GM12878 (cell line): Measurements from ENCODE around the gene ADAMTS7. TPM values are rescaled to one million over a fixed set of nuclear protein-coding genes. Genes with fewer than 3 reads are reported as not detected.

Experiments used
- ATAC-seq: fragments of 200-7000 bp; cut with Tn5 transposase; 3 replicates; pipeline ENCODE4 v1.9.1; 2020; ENCODE audit warnings: mild to moderate bottlenecking, moderate library complexity
- BruUV-seq: library from RNA; stranded (reverse); fragments of 400-500 nt; replicated peaks from 2 replicates; lab custom pipeline; 2021; lab: Mats Ljungman, UMichigan
- CTCF ChIA-PET: fragments of 300-600 bp; sonication (Branson Sonifier 250); formaldehyde crosslinking; extraction: SDS; loops from one replicate; lab custom pipeline; 2021; ENCODE audit warnings: inconsistent platforms; lab: Yijun Ruan, JAX
- POLR2A ChIA-PET: fragments of 350-600 bp; formaldehyde crosslinking; extraction: SDS; loops from one replicate; lab custom pipeline; 2021; ENCODE audit warnings: inconsistent platforms; lab: Charles Lee
- RAD21 ChIA-PET: fragments of 300-600 bp; sonication (Branson Sonifier 250); formaldehyde crosslinking; loops from one replicate; lab custom pipeline; 2023; ENCODE audit warnings: antibody characterized with exemption; ENCODE audit not compliant: unreplicated experiment; lab: Charles Lee
- SMC1A ChIA-PET: fragments of 300-600 bp; sonication (Branson Sonifier 250); formaldehyde crosslinking; loops from one replicate; lab custom pipeline; 2023; ENCODE audit not compliant: unreplicated experiment, uncharacterized antibody; lab: Charles Lee
- DNase-seq: peaks from one replicate; pipeline ENCODE4 v3.0.0-alpha.2; 2011; ENCODE audit warnings: low read depth, low spot score
- FAIRE-seq: peaks from 3 replicates; lab custom pipeline; 2011; peaks lifted over from hg19 to GRCh38; lab: Jason Lieb, UNC
- H2AFZ ChIP-seq: 2 replicates; pipeline ENCODE4 v1.6.0; 2011; ENCODE audit warnings: low read depth, low read length, control low read depth; ENCODE audit not compliant: control insufficient read depth
- H3K27ac ChIP-seq: 2 replicates; pipeline ENCODE4 v1.5.1; 2011; ENCODE audit warnings: control low read depth; ENCODE audit not compliant: control insufficient read depth, insufficient read depth
- H3K27me3 ChIP-seq, 2 experiments: replicated peaks in 1 of 2; 2 replicates each; pipeline versions ENCODE4 v1.6.0 to v1.6.1; 2011; ENCODE audit warnings: low read length in 1 of 2; ENCODE audit not compliant: control insufficient read depth in 2 of 2, insufficient read depth in 2 of 2
- H3K36me3 ChIP-seq, 2 experiments: 2 replicates each; pipeline ENCODE4 v1.5.1; 2011; ENCODE audit warnings: low read length in 1 of 2; ENCODE audit not compliant: control insufficient read depth in 2 of 2, insufficient read depth in 2 of 2
- H3K4me1 ChIP-seq: 2 replicates; pipeline ENCODE4 v1.6.1; 2011; ENCODE audit warnings: mild to moderate bottlenecking, low read length, moderate library complexity, mixed read lengths; ENCODE audit not compliant: control insufficient read depth, insufficient read depth
- H3K4me2 ChIP-seq: 2 replicates; pipeline ENCODE4 v1.6.0; 2011; ENCODE audit warnings: control low read depth; ENCODE audit not compliant: control insufficient read depth, insufficient read depth
- H3K4me3 ChIP-seq: fragments of 200-600 bp; sonication (generic); 2 replicates; pipeline ENCODE4 v1.5.1; 2016
- H3K79me2 ChIP-seq: 2 replicates; pipeline ENCODE4 v1.6.0; 2011; ENCODE audit warnings: low read length; ENCODE audit not compliant: control insufficient read depth, insufficient read depth
- H3K9ac ChIP-seq: 2 replicates; pipeline ENCODE4 v1.8.0; 2011; ENCODE audit warnings: low read length, control low read depth, mixed read lengths; ENCODE audit not compliant: control insufficient read depth, insufficient read depth
- H3K9me3 ChIP-seq: replicated peaks from 3 replicates; pipeline ENCODE4 v1.5.1; 2011; ENCODE audit warnings: mild to moderate bottlenecking, low read length; ENCODE audit not compliant: control insufficient read depth, insufficient read depth
- H4K20me1 ChIP-seq: 2 replicates; pipeline ENCODE4 v1.6.0; 2011; ENCODE audit not compliant: control insufficient read depth, insufficient read depth
- BMI1 ChIP-seq: fragments of 450-650 bp; IDR thresholded peaks from 2 replicates; pipeline ENCODE4 v1.6.1; 2016; ENCODE audit warnings: mild to moderate bottlenecking, moderate library complexity, borderline replicate concordance
- CHD4 ChIP-seq: fragments of 200-600 bp; sonication (generic); IDR thresholded peaks from 2 replicates; pipeline ENCODE4 v1.6.1; 2016; ENCODE audit warnings: mild to moderate bottlenecking
- EGR1 ChIP-seq, 2 experiments: IDR thresholded peaks; 1 replicate in 1 of 2; 2 replicates in 1 of 2; pipeline ENCODE4 v1.6.1; 2011 to 2012; ENCODE audit warnings: low read depth in 2 of 2, low read length in 2 of 2, borderline replicate concordance in 1 of 2, mild to moderate bottlenecking in 1 of 2, moderate library complexity in 1 of 2
- ELK1 ChIP-seq: IDR thresholded peaks from 2 replicates; pipeline ENCODE4 v1.6.1; 2012; ENCODE audit warnings: low read depth, low read length, improper control_type of control experiment
- ESRRA ChIP-seq: IDR thresholded peaks from 2 replicates; pipeline ENCODE4 v1.6.1; 2012; ENCODE audit warnings: mild to moderate bottlenecking, low read length, improper control_type of control experiment
- HDAC2 ChIP-seq: fragments of 200-600 bp; sonication (generic); IDR thresholded peaks from 2 replicates; pipeline ENCODE4 v1.6.1; 2017
- MTA2 ChIP-seq: fragments of 450-650 bp; IDR thresholded peaks from 2 replicates; pipeline ENCODE4 v1.6.1; 2016; ENCODE audit warnings: low read depth, mild to moderate bottlenecking, moderate library complexity
- NR2C1 ChIP-seq: fragments of 450-650 bp; IDR thresholded peaks from 2 replicates; pipeline ENCODE4 v1.6.1; 2017; ENCODE audit warnings: antibody characterized with exemption, mild to moderate bottlenecking, moderate library complexity
- NRF1 ChIP-seq: conservative IDR thresholded peaks from 2 replicates; pipeline ENCODE4 v1.6.1; 2011; ENCODE audit warnings: mild to moderate bottlenecking, low read depth, low read length, improper control_type of control experiment
- SIX5 ChIP-seq: IDR thresholded peaks from 2 replicates; pipeline ENCODE4 v1.6.1; 2011; ENCODE audit warnings: mild to moderate bottlenecking, low read depth, low read length, moderate library complexity; ENCODE audit not compliant: severe bottlenecking
- YBX1 ChIP-seq: fragments of 450-650 bp; IDR thresholded peaks from 2 replicates; pipeline ENCODE4 v1.6.1; 2016; ENCODE audit warnings: antibody characterized with exemption
- ZBTB11 ChIP-seq: fragments of 450-650 bp; formaldehyde crosslinking; IDR thresholded peaks from 2 replicates; pipeline ENCODE4 v1.5.0; 2022; ENCODE audit warnings: mild to moderate bottlenecking, missing genetic modification characterization
- ZNF384 ChIP-seq: IDR thresholded peaks from 2 replicates; pipeline ENCODE4 v1.6.1; 2012; ENCODE audit warnings: low read depth, mild to moderate bottlenecking, low read length, improper control_type of control experiment, borderline replicate concordance
- WGBS: methylation state at CpG from one replicate; pipeline ENCODE4 v1.1.6; 2016; ENCODE audit warnings: low lambda C conversion rate; ENCODE audit not compliant: insufficient replicate concordance, insufficient coverage; ENCODE audit errors: missing lambda C conversion rate; 5-methylcytosine and 5-hydroxymethylcytosine counted together
- in situ Hi-C: fragments of 300-500 bp; cut with MboI; formaldehyde crosslinking; loops from 9 replicates; pipeline ENCODE4 v1.14.3; 2018; ENCODE audit warnings: mixed read lengths
- intact Hi-C: fragments of 100-400 bp; cut with micrococcal nuclease; formaldehyde crosslinking; loops from one replicate; pipeline ENCODE4 v1.14.2; 2022; ENCODE audit not compliant: unreplicated experiment
- polyA plus RNA-seq, 11 experiments: library from polyadenylated mRNA; depleted of rRNA in 4 of 11; unstranded in 6 of 11; stranded (reverse) in 5 of 11; fragments of >200 nt; fragmentation: Nextera tagmentation in 4 of 11; fragmentation: Illumina TruSeq in 1 of 11; extraction: Ambion mirVana in 4 of 11; extraction: Trizol in 1 of 11; gene quantifications; 1 replicate in 1 of 11; 2 replicates in 10 of 11; pipeline versions ENCODE4 v1.2.1 to v1.2.3, GENCODE V29; 2011 to 2016; ENCODE audit warnings: inconsistent platforms in 2 of 11, missing spikeins in 2 of 11, low read depth in 1 of 11
- total RNA-seq, 4 experiments: library from RNA; depleted of rRNA in 3 of 4; stranded (reverse); fragments of >200 nt in 3 of 4; fragmentation: Illumina TruSeq in 1 of 4; extraction: Trizol in 1 of 4; gene quantifications; 2 replicates each; pipeline versions ENCODE4 v1.2.1 to v1.2.3, GENCODE V29; 2013 to 2021
- TF ChIP-seq, protein P1 (sequence below): fragments of 450-650 bp; IDR thresholded peaks from 2 replicates; pipeline ENCODE4 v1.6.1; 2017; ENCODE audit warnings: low read depth, mild to moderate bottlenecking, moderate library complexity
- TF ChIP-seq, protein P2 (sequence below): fragments of 450-650 bp; IDR thresholded peaks from 2 replicates; pipeline ENCODE4 v1.6.1; 2017; ENCODE audit warnings: mild to moderate bottlenecking, low read depth, inconsistent platforms; ENCODE audit not compliant: poor library complexity, severe bottlenecking

ADAMTS7 gene
- total and polyA plus RNA-seq, 10 of the 15 experiments (the other 5 are each of a cell fraction or from before 2014, with no cell fraction given), result 0.03 to 0.28 (median 0.06) TPM; not detected in 6

DNA sequence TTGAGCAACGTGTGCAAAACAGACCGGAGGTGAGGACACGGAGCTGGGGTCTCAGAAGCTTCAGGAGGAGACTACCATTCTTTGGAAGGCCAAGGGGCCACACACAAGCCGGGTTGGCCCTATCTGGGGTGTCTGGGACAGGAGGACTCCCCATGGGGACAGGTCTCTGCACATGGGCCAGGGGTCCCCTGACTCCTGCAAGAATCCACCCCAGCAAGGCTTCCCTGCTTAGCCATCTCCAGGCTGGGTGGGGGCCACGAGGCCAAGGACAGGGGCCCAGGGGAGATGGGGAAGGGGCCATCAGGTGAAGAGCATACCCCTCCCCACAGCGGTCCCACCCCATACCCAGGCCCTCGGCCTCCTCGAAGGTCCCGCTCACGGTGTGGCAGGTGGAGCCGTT, 38.5 kb downstream of the ADAMTS7 start:
- H3K79me2 ChIP-seq, result no peaks in the 10 kb centered on the region
- H2AFZ ChIP-seq, result no peak overlapping the region
- H3K9ac ChIP-seq, result no peak overlapping the region
- SMC1A ChIA-PET, result no interaction called here
- no peaks in the 10 kb centered on the region for H4K20me1 ChIP-seq
- no peak overlapping the region for H3K4me3 ChIP-seq
- no peak overlapping the region for H3K27ac ChIP-seq
- H3K4me2 ChIP-seq, result no peak overlapping the region
- no peaks in the 10 kb centered on the region for H3K9me3 ChIP-seq
- FAIRE-seq, result no peak
- RAD21 ChIA-PET, result no interaction called here
- no peak for DNase-seq
- CTCF ChIA-PET, result no interaction called here
- H3K36me3 ChIP-seq, result no peaks in the 10 kb centered on the region
- BruUV-seq, result no TSS peak
- intact Hi-C loops (no loop called here), in situ Hi-C loops (no loop called here)
- H3K27me3 ChIP-seq, result no peaks in the 10 kb centered on the region
- WGBS, result 30% methylated on average over 4 of the region's 11 CpGs
- no peak for ATAC-seq
- no peaks in the 10 kb centered on the region for H3K4me1 ChIP-seq
- POLR2A ChIA-PET, result no interaction called here
- no peak for TF ChIP-seq NR2C1
- TF ChIP-seq HDAC2, result no peak
- TF ChIP-seq MTA2, result no peak
- TF ChIP-seq ZNF384, result no peak
- no peak for TF ChIP-seq NRF1
- TF ChIP-seq, protein P1, sequence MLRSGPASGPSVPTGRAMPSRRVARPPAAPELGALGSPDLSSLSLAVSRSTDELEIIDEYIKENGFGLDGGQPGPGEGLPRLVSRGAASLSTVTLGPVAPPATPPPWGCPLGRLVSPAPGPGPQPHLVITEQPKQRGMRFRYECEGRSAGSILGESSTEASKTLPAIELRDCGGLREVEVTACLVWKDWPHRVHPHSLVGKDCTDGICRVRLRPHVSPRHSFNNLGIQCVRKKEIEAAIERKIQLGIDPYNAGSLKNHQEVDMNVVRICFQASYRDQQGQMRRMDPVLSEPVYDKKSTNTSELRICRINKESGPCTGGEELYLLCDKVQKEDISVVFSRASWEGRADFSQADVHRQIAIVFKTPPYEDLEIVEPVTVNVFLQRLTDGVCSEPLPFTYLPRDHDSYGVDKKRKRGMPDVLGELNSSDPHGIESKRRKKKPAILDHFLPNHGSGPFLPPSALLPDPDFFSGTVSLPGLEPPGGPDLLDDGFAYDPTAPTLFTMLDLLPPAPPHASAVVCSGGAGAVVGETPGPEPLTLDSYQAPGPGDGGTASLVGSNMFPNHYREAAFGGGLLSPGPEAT, result no peak
- TF ChIP-seq, protein P2, sequence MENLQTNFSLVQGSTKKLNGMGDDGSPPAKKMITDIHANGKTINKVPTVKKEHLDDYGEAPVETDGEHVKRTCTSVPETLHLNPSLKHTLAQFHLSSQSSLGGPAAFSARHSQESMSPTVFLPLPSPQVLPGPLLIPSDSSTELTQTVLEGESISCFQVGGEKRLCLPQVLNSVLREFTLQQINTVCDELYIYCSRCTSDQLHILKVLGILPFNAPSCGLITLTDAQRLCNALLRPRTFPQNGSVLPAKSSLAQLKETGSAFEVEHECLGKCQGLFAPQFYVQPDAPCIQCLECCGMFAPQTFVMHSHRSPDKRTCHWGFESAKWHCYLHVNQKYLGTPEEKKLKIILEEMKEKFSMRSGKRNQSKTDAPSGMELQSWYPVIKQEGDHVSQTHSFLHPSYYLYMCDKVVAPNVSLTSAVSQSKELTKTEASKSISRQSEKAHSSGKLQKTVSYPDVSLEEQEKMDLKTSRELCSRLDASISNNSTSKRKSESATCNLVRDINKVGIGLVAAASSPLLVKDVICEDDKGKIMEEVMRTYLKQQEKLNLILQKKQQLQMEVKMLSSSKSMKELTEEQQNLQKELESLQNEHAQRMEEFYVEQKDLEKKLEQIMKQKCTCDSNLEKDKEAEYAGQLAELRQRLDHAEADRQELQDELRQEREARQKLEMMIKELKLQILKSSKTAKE, result no peak
- TF ChIP-seq ESRRA, result no peak
- no peak for TF ChIP-seq EGR1 (IDR thresholded peaks at IDR 0.05; ENCODE audit: borderline replicate concordance in 1 of 2, low read depth in 2 of 2, low read length in 2 of 2)
- TF ChIP-seq YBX1, result no peak
- TF ChIP-seq ELK1, result no peak
- TF ChIP-seq SIX5, result no peak
- TF ChIP-seq BMI1, result no peak
- no peak for TF ChIP-seq ZBTB11 (CRISPR knock-in tag)
- TF ChIP-seq CHD4, result no peak
